ENCODE data around the gene SEPHS2. TPM values are rescaled to one million over a fixed set of nuclear protein-coding genes. Genes with fewer than 3 reads are reported as not detected.
"Not testable (repeated sequence)": the region's sequence is repeated elsewhere in the genome, so short reads cannot be mapped to it uniquely, and the experiment has no call there.

The SEPHS2 gene, protein sequence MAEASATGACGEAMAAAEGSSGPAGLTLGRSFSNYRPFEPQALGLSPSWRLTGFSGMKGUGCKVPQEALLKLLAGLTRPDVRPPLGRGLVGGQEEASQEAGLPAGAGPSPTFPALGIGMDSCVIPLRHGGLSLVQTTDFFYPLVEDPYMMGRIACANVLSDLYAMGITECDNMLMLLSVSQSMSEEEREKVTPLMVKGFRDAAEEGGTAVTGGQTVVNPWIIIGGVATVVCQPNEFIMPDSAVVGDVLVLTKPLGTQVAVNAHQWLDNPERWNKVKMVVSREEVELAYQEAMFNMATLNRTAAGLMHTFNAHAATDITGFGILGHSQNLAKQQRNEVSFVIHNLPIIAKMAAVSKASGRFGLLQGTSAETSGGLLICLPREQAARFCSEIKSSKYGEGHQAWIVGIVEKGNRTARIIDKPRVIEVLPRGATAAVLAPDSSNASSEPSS
- total RNA-seq, result 11.4 TPM

DNA sequence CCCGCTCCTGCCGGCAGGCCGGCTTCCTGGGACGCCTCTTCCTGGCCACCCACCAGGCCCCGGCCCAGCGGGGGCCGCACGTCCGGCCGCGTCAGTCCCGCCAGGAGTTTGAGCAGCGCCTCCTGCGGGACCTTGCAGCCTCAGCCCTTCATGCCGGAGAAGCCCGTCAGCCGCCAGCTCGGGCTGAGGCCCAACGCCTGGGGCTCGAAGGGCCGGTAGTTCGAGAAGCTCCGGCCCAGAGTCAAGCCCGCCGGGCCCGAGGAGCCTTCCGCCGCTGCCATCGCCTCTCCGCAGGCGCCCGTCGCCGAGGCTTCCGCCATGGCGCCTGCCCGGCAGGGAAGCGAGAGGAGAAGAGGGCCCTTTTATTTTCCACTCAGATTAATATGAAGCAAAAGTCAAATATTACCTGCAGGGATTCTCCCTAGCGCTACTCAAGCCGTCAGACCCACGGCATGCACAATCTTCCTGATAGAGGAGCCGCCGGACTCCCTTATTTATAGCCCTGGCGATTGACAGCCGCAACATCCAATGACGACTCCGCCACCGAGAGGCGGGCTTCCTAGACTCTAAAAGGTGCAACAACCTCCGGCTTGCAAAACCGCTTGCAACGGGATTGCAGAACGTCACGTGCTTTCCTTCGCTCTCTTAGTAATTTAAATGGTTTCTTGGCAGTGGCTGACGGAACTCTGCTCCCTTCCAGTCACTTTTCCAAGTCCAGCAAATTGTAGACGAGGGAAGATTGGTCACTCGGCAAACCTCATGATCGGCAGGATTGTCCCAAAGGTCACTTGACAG, at the start of gene SEPHS2:
Gene SEPHS2 (minus strand): TSS at position 467 of the 795 bp plus-strand sequence. CDS start 147 bp downstream, at position 320.
- H3K4me3 ChIP-seq (ENCODE audit: low read length), result peak within 1 kb of the TSS; percentile 90
- H3K27me3 ChIP-seq (ENCODE audit: insufficient read depth, low read length), result no peaks in the 10 kb centered on the region
- H3K9me3 ChIP-seq (ENCODE audit: low read depth, low read length), result no peaks in the 10 kb centered on the region
- peaks cover 36% of the 10 kb centered on the region for H3K4me1 ChIP-seq (ENCODE audit: insufficient read depth, low read length)

DNA sequence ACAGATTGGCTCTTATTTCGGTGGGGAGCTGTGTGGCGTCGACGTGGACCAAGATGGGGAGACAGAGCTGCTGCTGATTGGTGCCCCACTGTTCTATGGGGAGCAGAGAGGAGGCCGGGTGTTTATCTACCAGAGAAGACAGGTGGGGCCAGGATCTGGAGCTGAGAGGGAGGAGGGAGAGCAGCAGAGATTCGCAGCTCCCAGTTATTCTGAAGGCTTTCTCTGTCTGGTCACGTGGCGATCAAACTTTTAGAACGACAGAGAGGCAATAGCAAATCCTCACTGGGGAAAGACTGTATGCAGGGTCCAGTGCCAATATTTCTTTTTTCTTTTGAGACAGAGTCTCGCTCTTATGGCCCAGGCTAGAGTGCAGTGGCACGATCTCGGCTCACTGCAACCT, 49.0 kb upstream of the SEPHS2 start:
- Histone ChIP-seq H3K27me3 (ENCODE audit: insufficient read depth, low read length) (no peaks in the 10 kb centered on the region), H3K4me1 (ENCODE audit: insufficient read depth, low read length) (peaks cover 6% of the 10 kb centered on the region), H3K4me3 (ENCODE audit: low read length) (no peak overlapping the region), H3K9me3 (ENCODE audit: low read depth, low read length) (no peaks in the 10 kb centered on the region)

DNA sequence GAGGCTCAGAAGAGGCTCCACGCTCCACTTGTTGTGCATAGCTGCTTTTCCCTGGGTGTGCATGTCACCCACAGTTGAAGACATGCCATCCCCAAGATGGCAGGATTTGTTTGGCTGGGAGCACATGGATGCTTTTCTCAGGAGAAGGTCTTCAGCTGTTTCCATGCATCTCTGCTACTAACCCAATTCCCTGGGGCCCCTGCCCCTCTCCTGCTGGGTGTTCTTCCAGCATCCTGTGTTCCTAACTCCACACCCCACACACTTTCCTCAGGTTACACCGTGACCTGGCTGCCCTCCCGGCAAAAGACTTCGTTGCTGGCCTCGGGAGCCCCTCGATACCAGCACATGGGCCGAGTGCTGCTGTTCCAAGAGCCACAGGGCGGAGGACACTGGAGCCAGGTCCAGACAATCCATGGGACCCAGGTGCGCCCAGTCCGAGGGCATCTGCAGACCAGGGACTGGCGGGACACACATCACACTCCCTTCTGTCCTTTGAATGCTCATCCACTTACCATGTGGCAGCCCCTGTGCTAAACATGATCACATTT, 48.3 kb upstream of the SEPHS2 start:
- Histone ChIP-seq H3K4me1 (ENCODE audit: insufficient read depth, low read length) (peaks cover 7% of the 10 kb centered on the region), H3K9me3 (ENCODE audit: low read depth, low read length) (no peaks in the 10 kb centered on the region), H3K27me3 (ENCODE audit: insufficient read depth, low read length) (no peaks in the 10 kb centered on the region), H3K4me3 (ENCODE audit: low read length) (no peak overlapping the region)

DNA sequence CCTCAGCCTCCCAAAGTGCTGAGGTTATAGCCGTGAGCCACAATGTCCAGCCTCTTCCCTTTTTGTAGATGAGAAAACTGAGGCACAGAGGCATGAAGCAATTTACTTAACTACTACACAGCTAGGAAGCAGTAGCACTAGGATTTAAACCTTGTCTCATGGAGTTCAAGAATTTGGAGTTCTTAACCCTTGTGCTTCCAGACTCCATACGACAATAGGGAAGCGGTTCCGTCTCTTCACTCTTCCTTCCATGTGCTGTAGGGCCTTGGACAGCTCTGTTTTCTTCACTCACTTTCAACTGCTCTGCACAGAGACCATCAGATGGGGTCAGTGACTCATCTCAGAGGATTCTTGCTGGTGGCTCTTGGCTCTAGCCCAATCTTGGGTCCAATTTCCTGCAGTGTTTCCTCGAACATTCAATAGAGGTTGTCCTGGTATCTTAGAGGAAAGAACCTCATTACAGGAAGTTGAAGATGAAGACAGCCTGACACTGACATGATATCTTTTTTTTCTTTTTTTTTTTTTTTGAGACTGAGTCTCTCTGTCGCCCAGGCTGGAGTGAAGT, 46.2 kb upstream of the SEPHS2 start:
- H3K4me1 ChIP-seq (ENCODE audit: insufficient read depth, low read length), result peaks cover 10% of the 10 kb centered on the region
- H3K9me3 ChIP-seq (ENCODE audit: low read depth, low read length), result no peaks in the 10 kb centered on the region
- H3K4me3 ChIP-seq (ENCODE audit: low read length), result no peak overlapping the region
- H3K27me3 ChIP-seq (ENCODE audit: insufficient read depth, low read length), result no peaks in the 10 kb centered on the region

DNA sequence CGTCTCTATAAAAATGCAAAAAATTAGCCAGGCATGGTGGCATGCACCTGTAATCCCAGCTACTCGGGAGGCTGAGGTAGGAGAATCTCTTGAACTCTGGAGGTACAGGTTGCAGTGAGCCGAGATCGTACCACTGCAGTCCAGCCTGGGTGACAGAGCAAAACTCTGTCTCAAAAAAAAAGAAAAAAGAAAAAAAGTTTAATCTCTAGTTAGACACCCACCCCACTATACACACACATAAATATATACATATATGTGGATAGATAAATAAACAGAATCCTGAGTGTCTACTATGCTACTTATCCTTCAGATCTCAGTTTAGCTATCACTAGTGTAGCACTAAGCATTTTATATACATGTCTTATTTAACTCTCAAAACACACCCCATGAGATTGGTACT, 45.6 kb upstream of the SEPHS2 start:
- no peaks in the 10 kb centered on the region for H3K27me3 ChIP-seq (ENCODE audit: insufficient read depth, low read length)
- H3K4me3 ChIP-seq (ENCODE audit: low read length), result no peak overlapping the region
- H3K9me3 ChIP-seq (ENCODE audit: low read depth, low read length), result no peaks in the 10 kb centered on the region
- peaks cover 10% of the 10 kb centered on the region for H3K4me1 ChIP-seq (ENCODE audit: insufficient read depth, low read length)

DNA sequence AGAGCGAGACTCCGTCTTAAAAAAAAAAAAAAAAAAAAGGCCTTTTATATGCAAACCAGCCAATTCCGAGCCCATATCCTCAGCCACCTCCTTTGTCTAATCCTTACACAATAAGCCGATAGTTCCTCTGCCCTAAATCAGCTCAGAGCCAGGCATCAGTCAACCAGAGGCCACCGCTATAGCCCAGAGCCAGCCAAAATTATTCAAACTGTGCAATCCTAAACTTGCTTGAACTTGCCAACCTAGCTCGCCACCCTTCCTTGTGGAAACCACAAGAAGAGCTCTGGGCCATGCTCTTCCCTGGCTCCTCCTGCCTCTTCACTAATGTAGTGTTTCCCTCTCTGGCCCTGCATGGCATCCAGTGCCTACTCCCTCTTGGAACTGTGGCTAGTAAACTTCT, 44.5 kb upstream of the SEPHS2 start:
- Histone ChIP-seq H3K27me3 (ENCODE audit: insufficient read depth, low read length) (no peaks in the 10 kb centered on the region), H3K9me3 (ENCODE audit: low read depth, low read length) (no peaks in the 10 kb centered on the region), H3K4me1 (ENCODE audit: insufficient read depth, low read length) (peaks cover 10% of the 10 kb centered on the region), H3K4me3 (ENCODE audit: low read length) (no peak overlapping the region)

DNA sequence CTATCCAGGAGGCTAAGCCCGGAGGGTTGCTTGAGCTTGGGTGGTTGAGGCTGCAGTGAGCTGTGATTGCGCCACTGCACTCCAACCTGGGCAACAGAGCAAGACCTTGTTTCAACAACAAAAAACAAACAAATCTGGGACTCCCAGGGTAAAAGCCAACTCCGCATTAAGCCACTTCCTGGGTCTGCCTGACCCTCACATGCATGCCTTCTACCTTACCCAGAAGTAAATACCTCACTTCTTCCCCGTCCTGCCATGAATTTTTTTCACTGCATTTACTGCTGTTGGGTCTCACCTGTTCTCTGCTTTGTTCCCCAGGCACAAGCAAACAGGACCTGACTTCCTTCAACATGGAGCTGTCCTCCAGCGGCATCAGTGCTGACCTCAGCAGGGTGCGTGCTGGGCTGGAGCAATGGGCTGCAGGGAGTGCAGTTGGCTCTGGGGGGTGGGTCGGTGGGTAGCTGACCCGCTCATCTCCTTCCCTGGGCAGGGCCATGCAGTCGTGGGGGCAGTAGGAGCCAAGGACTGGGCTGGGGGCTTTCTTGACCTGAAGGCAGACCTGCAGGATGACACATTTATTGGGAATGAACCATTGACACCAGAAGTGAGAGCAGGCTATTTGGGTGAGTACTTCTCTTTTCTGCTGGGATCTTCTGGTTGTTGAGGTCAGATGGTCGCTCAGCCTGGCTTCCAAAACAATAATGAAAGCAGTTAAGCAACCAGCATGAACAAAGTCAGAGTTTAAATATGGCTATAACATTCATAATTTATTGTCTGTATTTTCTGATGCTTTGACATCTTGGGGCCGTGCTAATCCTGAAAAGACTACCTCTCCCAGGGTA, 43.3 kb upstream of the SEPHS2 start:
- Histone ChIP-seq H3K4me3 (ENCODE audit: low read length) (no peak overlapping the region), H3K27me3 (ENCODE audit: insufficient read depth, low read length) (no peaks in the 10 kb centered on the region), H3K9me3 (ENCODE audit: low read depth, low read length) (no peaks in the 10 kb centered on the region), H3K4me1 (ENCODE audit: insufficient read depth, low read length) (peaks cover 10% of the 10 kb centered on the region)

DNA sequence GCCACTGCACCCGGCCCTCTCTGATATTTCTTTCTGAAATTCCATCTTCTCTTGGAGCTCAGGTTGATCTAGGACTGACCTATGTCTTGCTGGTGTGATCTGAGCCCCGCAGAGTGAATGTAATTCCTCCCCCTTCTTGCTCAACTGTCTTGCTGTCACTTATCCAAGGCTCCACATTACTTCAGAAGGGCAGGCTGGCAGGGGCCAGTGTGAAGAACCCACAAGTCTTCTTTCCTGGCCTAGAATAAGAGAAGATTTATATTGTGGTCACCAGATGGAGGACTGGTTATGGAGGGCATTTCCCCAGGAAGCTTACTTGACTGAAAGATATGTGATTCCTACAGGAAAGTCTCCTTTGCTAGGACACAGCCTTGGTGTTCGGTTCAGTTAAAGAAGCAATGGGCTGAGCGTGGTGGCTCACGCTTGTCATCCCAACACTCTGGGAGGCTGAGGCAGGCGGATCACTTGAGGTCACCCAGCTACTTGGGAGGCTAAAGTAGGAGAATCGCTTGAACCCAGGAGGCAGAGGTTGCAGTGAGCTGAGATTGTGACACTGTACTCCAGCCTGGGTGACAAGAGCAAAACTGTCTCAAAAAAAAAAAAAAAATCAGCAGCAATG, 40.3 kb upstream of the SEPHS2 start:
- no peaks in the 10 kb centered on the region for H3K27me3 ChIP-seq (ENCODE audit: insufficient read depth, low read length)
- H3K9me3 ChIP-seq (ENCODE audit: low read depth, low read length), result no peaks in the 10 kb centered on the region
- peaks cover 8% of the 10 kb centered on the region for H3K4me1 ChIP-seq (ENCODE audit: insufficient read depth, low read length)
- no peak overlapping the region for H3K4me3 ChIP-seq (ENCODE audit: low read length)

DNA sequence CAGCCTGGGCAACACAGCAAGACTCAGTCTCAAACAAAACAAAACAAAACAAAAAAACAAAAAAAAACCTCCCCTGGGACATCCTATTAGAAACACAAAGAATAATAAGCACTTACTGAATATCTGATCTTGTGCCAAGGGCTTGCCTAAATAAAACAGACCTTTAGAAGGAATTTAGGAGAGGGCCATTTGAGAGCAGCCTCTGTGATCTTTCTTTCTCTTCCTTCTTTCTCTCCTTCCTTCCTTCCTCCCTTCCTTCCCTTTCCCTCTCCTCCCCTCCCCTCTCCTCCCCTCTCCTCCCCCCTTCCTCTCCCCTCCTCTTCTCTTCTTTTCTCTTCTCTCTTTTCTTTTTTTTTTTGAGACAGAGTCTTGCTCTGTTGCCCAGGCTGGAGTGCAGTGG, 39.2 kb upstream of the SEPHS2 start:
- no peaks in the 10 kb centered on the region for H3K27me3 ChIP-seq (ENCODE audit: insufficient read depth, low read length)
- H3K9me3 ChIP-seq (ENCODE audit: low read depth, low read length), result no peaks in the 10 kb centered on the region
- H3K4me1 ChIP-seq (ENCODE audit: insufficient read depth, low read length), result peaks cover 15% of the 10 kb centered on the region
- no peak overlapping the region for H3K4me3 ChIP-seq (ENCODE audit: low read length)

DNA sequence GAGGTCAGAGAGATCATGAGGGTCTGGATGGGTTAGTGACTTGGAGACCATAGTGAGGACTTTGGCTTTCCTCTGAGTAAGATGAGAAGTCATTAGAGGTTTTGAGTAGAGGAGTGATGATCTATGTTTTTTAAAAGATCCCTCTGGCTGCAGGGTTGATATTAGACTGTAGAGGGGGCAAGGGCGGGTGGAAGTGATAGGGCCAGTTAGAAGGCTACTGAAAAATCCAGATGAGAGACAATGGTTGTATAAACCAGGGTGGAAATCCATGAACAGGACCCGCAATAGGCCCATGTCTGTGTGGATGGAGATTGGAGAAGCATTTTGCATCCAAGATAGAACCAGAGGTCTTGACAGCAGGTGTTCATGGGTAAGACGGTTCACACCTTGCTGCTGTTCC, 36.7 kb upstream of the SEPHS2 start:
- Histone ChIP-seq H3K9me3 (ENCODE audit: low read depth, low read length) (no peaks in the 10 kb centered on the region), H3K27me3 (ENCODE audit: insufficient read depth, low read length) (no peaks in the 10 kb centered on the region), H3K4me3 (ENCODE audit: low read length) (no peak overlapping the region), H3K4me1 (ENCODE audit: insufficient read depth, low read length) (peaks cover 35% of the 10 kb centered on the region)

DNA sequence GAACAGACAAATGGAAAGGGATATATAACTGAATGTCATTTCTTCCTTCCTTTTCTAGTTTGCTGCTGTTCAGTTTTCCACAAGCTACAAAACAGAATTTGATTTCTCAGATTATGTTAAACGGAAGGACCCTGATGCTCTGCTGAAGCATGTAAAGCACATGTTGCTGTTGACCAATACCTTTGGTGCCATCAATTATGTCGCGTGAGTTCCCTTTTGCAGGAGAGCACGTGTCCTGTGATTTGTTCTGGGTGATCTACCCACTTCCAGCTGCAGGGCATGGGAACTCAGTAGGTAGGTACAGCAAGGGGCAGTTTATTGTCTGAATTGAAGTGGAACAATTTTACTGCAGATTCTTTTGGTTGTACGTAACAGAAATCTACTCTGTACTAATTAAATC, 35.7 kb upstream of the SEPHS2 start:
- Histone ChIP-seq H3K4me1 (ENCODE audit: insufficient read depth, low read length) (peaks cover 44% of the 10 kb centered on the region), H3K4me3 (ENCODE audit: low read length) (no peak overlapping the region), H3K9me3 (ENCODE audit: low read depth, low read length) (no peaks in the 10 kb centered on the region), H3K27me3 (ENCODE audit: insufficient read depth, low read length) (no peaks in the 10 kb centered on the region)

DNA sequence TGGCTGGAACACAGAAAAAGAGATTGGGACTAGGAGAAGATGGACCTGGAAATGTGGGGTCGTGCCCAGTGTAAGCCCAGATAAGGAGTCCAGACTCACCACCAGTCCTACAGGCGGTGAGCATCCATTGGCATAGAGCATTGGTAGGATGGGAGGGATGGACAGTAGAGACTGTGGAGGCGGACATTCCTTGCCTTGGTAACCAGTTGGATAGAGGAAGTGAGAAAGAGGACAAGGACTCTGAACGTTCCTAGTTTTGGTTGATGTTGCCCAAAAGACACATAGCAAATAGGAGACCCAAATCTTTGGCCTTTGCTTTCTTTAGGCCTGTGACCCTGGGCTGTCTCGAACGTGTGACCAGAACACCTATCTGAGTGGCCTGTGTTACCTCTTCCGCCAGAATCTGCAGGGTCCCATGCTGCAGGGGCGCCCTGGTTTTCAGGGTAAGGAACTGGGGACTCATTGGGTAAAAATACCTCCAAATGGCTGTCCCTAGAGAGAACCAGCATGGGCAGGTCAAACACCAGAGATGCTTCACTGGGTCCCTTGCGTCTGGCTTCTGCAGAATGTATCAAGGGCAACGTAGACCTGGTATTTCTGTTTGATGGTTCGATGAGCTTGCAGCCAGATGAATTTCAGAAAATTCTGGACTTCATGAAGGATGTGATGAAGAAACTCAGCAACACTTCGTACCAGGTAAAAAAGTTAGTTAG, 33.2 kb upstream of the SEPHS2 start:
- peaks cover 67% of the 10 kb centered on the region for H3K4me1 ChIP-seq (ENCODE audit: insufficient read depth, low read length)
- no peaks in the 10 kb centered on the region for H3K9me3 ChIP-seq (ENCODE audit: low read depth, low read length)
- H3K27me3 ChIP-seq (ENCODE audit: insufficient read depth, low read length), result no peaks in the 10 kb centered on the region
- H3K4me3 ChIP-seq (ENCODE audit: low read length), result no peak overlapping the region

DNA sequence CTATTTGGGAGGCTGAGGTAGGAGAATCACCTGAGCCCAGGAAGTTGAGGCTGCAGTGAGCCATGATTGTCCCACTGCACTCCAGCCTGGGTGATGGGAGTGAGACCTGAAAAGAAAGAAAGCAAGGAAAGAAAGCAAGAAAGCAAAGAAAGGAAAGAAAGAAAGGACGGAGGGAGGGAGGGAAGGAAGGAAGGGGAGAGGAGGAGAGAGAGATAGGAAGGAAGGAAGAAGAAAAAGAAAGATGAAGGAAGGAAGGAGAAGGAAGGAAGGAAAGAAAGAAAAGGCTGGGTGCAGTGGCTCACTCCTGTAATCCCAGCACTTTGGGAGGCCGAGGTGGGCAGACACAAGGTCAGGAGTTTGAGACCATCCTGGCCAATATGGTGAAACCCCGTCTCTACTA, 32.1 kb upstream of the SEPHS2 start:
- peaks cover 76% of the 10 kb centered on the region for H3K4me1 ChIP-seq (ENCODE audit: insufficient read depth, low read length)
- H3K27me3 ChIP-seq (ENCODE audit: insufficient read depth, low read length); H3K4me3 ChIP-seq (ENCODE audit: low read length); H3K9me3 ChIP-seq (ENCODE audit: low read depth, low read length): not testable (repeated sequence)
